IPS DF 4.7 (cell line): ENCODE data around the gene IPPK.
A peak's percentile ranks its signal among the peaks of the same experiment; 100 is the strongest.
"Not testable (repeated sequence)": the region's sequence is repeated elsewhere in the genome, so short reads cannot be mapped to it uniquely, and the experiment has no call there.

Experiments
- DNase-seq: peaks from one replicate; pipeline ENCODE4 v3.0.0-alpha.2; 2013; ENCODE audit warnings: low spot score; ENCODE audit errors: extremely low read depth

The IPPK gene

GRCh38 chr9:92638621-92639101 is 31.3 kb downstream of the IPPK start:
- DNase-seq = no peak

GRCh38 chr9:92637886-92638620 is 31.9 kb downstream of the IPPK start:
- no peak for DNase-seq

GRCh38 chr9:92637326-92637725 is 32.6 kb downstream of the IPPK start:
- DNase-seq = no peak

GRCh38 chr9:92636627-92637026 is 33.3 kb downstream of the IPPK start:
- no peak for DNase-seq

GRCh38 chr9:92635760-92636159 is 34.2 kb downstream of the IPPK start:
- DNase-seq = no peak

GRCh38 chr9:92634712-92635605 is 35.0 kb downstream of the IPPK start:
- peak; percentile 74 for DNase-seq

- no peak for DNase-seq
Observed at GRCh38 chr9:92633614-92634278, 36.2 kb downstream of the IPPK start.

GRCh38 chr9:92632641-92633040 is 37.3 kb downstream of the IPPK start:
- DNase-seq = no peak

GRCh38 chr9:92631452-92632343 is 38.2 kb downstream of the IPPK start:
- no peak for DNase-seq

GRCh38 chr9:92627651-92628050 is 42.3 kb downstream of the IPPK start:
- no peak for DNase-seq

GRCh38 chr9:92626484-92626883 is 43.4 kb downstream of the IPPK start:
- no peak for DNase-seq

- not testable (repeated sequence) for DNase-seq
Observed at GRCh38 chr9:92623936-92624335, 46.0 kb downstream of the IPPK start.

- DNase-seq = no peak
Observed at GRCh38 chr9:92620845-92621244, 49.1 kb downstream of the IPPK start.

- no peak for DNase-seq
Observed at GRCh38 chr9:92619601-92620300, 50.2 kb downstream of the IPPK start.

GRCh38 chr9:92618633-92619225 is 51.2 kb downstream of the IPPK start:
- no peak for DNase-seq

- no peak for DNase-seq
Observed at GRCh38 chr9:92617951-92618510, 51.9 kb downstream of the IPPK start.

- no peak for DNase-seq
Observed at GRCh38 chr9:92617195-92617813, 52.6 kb downstream of the IPPK start.

- no peak for DNase-seq
Observed at GRCh38 chr9:92616655-92617111, 53.2 kb downstream of the IPPK start.

- DNase-seq = no peak
Observed at GRCh38 chr9:92616199-92616641, 53.7 kb downstream of the IPPK start.
